Measurements from ENCODE around the gene TBX20. TPM values are rescaled to one million over a fixed set of nuclear protein-coding genes. Genes with fewer than 3 reads are reported as not detected.
"Not testable (repeated sequence)": the region's sequence is repeated elsewhere in the genome, so short reads cannot be mapped to it uniquely, and the experiment has no call there.

TBX20 gene
- total and polyA plus RNA-seq, 12 donors: 0.13 to 13.5 (median 1.8) TPM; not detected in 3

DNA sequence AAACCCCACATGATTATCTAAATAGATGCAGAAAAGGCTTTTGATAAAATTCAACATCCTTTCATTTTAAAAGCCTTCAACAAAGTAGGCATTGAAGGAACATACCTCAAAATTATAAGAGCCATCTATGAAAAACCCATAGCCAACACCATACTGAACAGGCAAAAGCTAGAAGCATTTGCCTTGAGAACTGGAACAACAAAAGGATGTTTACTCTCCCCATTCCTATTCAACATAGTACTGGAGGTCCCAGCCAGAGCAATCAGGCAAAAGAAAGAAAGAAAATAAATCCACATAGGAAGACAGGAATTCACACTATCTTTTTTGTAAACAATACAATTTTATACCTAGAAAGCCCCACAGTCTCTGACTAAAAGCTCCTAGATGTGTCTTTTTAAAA, 86.2 kb downstream of the TBX20 start:
- intact Hi-C loops (cut with DNase I); H3K4me1 ChIP-seq (replicated peaks in 1 of 2); DNase-seq; H3K9me3 ChIP-seq (replicated peaks in 1 of 3); H3K27ac ChIP-seq; H3K4me3 ChIP-seq; H3K27me3 ChIP-seq; H3K36me3 ChIP-seq (replicated peaks in 1 of 2): not testable (repeated sequence)

DNA sequence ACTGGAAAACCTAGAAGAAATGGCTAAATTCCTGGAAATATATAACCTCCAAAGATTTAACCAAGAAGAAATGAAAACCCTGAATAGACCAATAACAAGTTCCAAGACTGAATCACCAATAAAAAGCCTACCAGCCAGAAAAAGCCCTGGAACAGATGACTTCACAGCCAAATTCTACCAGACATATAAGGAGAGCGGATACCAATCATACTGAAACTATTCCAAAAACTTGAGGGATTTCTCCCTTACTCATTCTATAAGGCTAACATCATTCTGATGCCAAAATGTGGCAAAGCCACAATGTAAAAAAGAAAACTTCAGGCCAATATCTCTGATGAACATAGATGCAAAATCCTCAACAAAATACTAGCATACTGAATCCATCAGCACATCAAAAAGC, 86.7 kb downstream of the TBX20 start:
- H3K36me3 ChIP-seq (replicated peaks in 1 of 2); DNase-seq; H3K27ac ChIP-seq; H3K4me3 ChIP-seq; H3K4me1 ChIP-seq (replicated peaks in 1 of 2); H3K9me3 ChIP-seq (replicated peaks in 1 of 3); H3K27me3 ChIP-seq; intact Hi-C loops (cut with DNase I): not testable (repeated sequence)
- 85 to 94% (median 90%) methylated on average over 1 of the region's 1 CpG for WGBS, 4 donors

DNA sequence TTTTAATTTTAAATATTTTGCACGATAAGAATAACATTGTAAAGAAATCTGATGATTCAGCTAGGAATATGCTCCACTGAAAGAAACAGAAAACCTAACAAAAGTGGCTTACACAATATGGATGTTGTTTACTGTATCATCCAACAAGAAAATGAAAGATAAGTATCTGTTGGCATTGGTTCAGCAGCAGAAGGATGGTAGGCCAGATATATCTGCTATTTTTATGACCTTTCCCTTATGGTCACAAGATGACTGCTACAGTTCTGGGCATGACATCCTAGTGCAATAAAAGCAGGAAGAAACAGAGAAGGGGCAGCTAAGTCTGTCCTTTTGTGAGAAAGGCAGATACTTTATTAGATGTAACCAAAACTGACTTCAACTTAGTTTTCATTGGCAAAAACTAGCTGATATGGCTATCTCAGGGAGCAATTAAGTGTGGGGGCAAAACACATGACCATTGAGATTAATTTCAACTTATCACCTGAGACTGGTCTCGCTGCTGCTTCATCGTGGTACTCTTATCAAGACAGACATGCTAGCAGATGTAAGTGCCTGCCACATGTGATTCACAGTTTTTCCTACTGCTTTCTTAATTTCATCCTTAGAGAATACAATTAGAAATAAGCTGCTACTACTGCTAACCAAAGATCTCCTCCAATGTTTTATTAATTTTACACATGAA, 92.7 kb downstream of the TBX20 start:
- 29 to 50% (median 41%) methylated on average over 2 to 3 of the region's 3 CpGs for WGBS, 4 donors

More for the DNA sequence above, 92.7 kb downstream of the TBX20 start:
- H3K27ac ChIP-seq; intact Hi-C loops (cut with DNase I); H3K27me3 ChIP-seq; H3K36me3 ChIP-seq (replicated peaks in 1 of 2); H3K4me1 ChIP-seq (replicated peaks in 1 of 2); H3K9me3 ChIP-seq (replicated peaks in 1 of 3); DNase-seq; H3K4me3 ChIP-seq: not testable (repeated sequence)

Other genes with a start within 250 kb of the TBX20 start
- 100 to 1,000 TPM in 1 of 9 donors, 10 to 100 TPM in 8; 15.8 to 119 (median 25.5) TPM for gene DPY19L1, start 216.6 kb downstream of the TBX20 start, total RNA-seq
- 10 to 100 TPM in 1 of 3 donors, 1 to 10 TPM in 2; 4.9 to 25.8 (median 7.2) TPM for gene DPY19L1, start 216.6 kb downstream of the TBX20 start, polyA plus RNA-seq